H1 (cell line): ENCODE data around the gene LITAF. TPM values are rescaled to one million over a fixed set of nuclear protein-coding genes. Genes with fewer than 3 reads are reported as not detected.

Source experiments
- CTCF ChIA-PET: fragments of 300-600 bp; sonication (Branson Sonifier 250); formaldehyde crosslinking; loops from one replicate; lab custom pipeline; 2021; ENCODE audit not compliant: partially characterized antibody; lab: Charles Lee
- POLR2A ChIA-PET: fragments of 300-600 bp; sonication (Branson Sonifier 250); formaldehyde crosslinking; loops from one replicate; lab custom pipeline; 2021; ENCODE audit warnings: inconsistent platforms; ENCODE audit not compliant: partially characterized antibody; lab: Charles Lee
- DNase-seq, 2 experiments: peaks; one replicate each; pipeline versions ENCODE4 v3.0.0 to v3.0.0-alpha.2; 2010 to 2022; ENCODE audit warnings: low spot score in 2 of 2, low read depth in 1 of 2, mixed read lengths in 1 of 2
- FAIRE-seq: peaks from 2 replicates; lab custom pipeline; 2011; peaks lifted over from hg19 to GRCh38; lab: Jason Lieb, UNC
- H2AFZ ChIP-seq: 2 replicates; pipeline ENCODE4 v1.8.1; 2012; ENCODE audit warnings: low read length, inconsistent platforms
- H2AK5ac ChIP-seq: 2 replicates; pipeline ENCODE4 v1.6.1; 2013; ENCODE audit warnings: low read depth, low read length
- H2BK120ac ChIP-seq: replicated peaks from 2 replicates; pipeline ENCODE3; 2013; ENCODE audit warnings: low read depth, low read length, inconsistent platforms
- H2BK12ac ChIP-seq: 2 replicates; pipeline ENCODE4 v1.6.1; 2013; ENCODE audit warnings: low read depth, low read length
- H2BK15ac ChIP-seq: 2 replicates; pipeline ENCODE4 v1.6.1; 2013; ENCODE audit warnings: low read length
- H2BK20ac ChIP-seq: 2 replicates; pipeline ENCODE4 v1.6.1; 2013; ENCODE audit warnings: low read length
- H2BK5ac ChIP-seq: 2 replicates; pipeline ENCODE4 v1.6.1; 2013; ENCODE audit warnings: low read depth, low read length
- H3K14ac ChIP-seq: 2 replicates; pipeline ENCODE4 v1.6.1; 2013; ENCODE audit warnings: inconsistent platforms; ENCODE audit not compliant: insufficient read length
- H3K18ac ChIP-seq: 2 replicates; pipeline ENCODE4 v1.6.1; 2013; ENCODE audit warnings: low read length; ENCODE audit errors: extremely low read depth
- H3K23ac ChIP-seq: 2 replicates; pipeline ENCODE4 v1.6.1; 2013; ENCODE audit warnings: inconsistent platforms; ENCODE audit not compliant: insufficient read length
- H3K23me2 ChIP-seq: 2 replicates; pipeline ENCODE4 v1.6.1; 2013; ENCODE audit warnings: low read depth, low read length
- H3K27ac ChIP-seq: 2 replicates; pipeline ENCODE4 v1.6.1; 2011; ENCODE audit warnings: low read depth, low read length, inconsistent platforms
- H3K27me3 ChIP-seq, 4 experiments: replicated peaks in 1 of 4; 1 replicate in 1 of 4; 2 replicates in 3 of 4; pipeline versions ENCODE4 v1.6.1 to v1.8.1; 2011 to 2013; ENCODE audit warnings: low read length in 3 of 4, mild to moderate bottlenecking in 3 of 4, inconsistent platforms in 2 of 4, mixed read lengths in 2 of 4, moderate library complexity in 1 of 4; ENCODE audit not compliant: control insufficient read depth in 3 of 4, insufficient read depth in 3 of 4; ENCODE audit errors: extremely low read depth in 1 of 4
- H3K36me3 ChIP-seq, 4 experiments: 2 replicates each; pipeline versions ENCODE4 v1.6.1 to v1.8.1; 2011 to 2013; ENCODE audit warnings: mild to moderate bottlenecking in 4 of 4, low read length in 3 of 4, moderate library complexity in 2 of 4, control low read depth in 1 of 4, inconsistent platforms in 1 of 4; ENCODE audit not compliant: insufficient read depth in 4 of 4, control insufficient read depth in 2 of 4
- H3K4ac ChIP-seq: replicated peaks from 2 replicates; pipeline ENCODE3; 2013; ENCODE audit warnings: low read length, low read depth, mixed read lengths, inconsistent platforms; ENCODE audit not compliant: insufficient read length
- H3K4me1 ChIP-seq, 4 experiments: replicated peaks in 1 of 4; 1 replicate in 1 of 4; 2 replicates in 3 of 4; pipeline versions ENCODE4 v1.6.1 to v1.8.1; 2011 to 2013; ENCODE audit warnings: low read length in 3 of 4, inconsistent platforms in 2 of 4, mixed read lengths in 1 of 4; ENCODE audit not compliant: insufficient read depth in 4 of 4, control insufficient read depth in 3 of 4
- H3K4me2 ChIP-seq, 2 experiments: 2 replicates each; pipeline versions ENCODE4 v1.6.1 to v1.8.1; 2011 to 2013; ENCODE audit warnings: low read depth in 2 of 2, low read length in 2 of 2, control low read depth in 1 of 2, inconsistent platforms in 1 of 2, mild to moderate bottlenecking in 1 of 2; ENCODE audit not compliant: insufficient read depth in 1 of 2
- H3K4me3 ChIP-seq, 4 experiments: fragments of 200-600, 300-600 bp in 1 of 4; sonication (generic), shearing (Covaris generic), sonication (Bioruptor Twin) in 1 of 4; 2 replicates each; pipeline versions ENCODE4 v1.5.1 to v1.8.1; 2011 to 2016; ENCODE audit warnings: low read length in 4 of 4, low read depth in 3 of 4, control low read depth in 2 of 4, inconsistent platforms in 2 of 4, mild to moderate bottlenecking in 2 of 4, mixed read lengths in 1 of 4, moderate library complexity in 1 of 4; ENCODE audit not compliant: insufficient read depth in 2 of 4; ENCODE audit errors: extremely low read depth in 1 of 4
- H3K56ac ChIP-seq: replicated peaks from 2 replicates; pipeline ENCODE3; 2013; ENCODE audit warnings: low read depth, mild to moderate bottlenecking, mixed read lengths, low read length, inconsistent platforms; ENCODE audit not compliant: insufficient read length
- H3K79me1 ChIP-seq: 2 replicates; pipeline ENCODE4 v1.6.1; 2013; ENCODE audit warnings: low read depth, low read length, control low read depth
- H3K79me2 ChIP-seq, 2 experiments: 2 replicates each; pipeline versions ENCODE4 v1.6.1 to v1.8.1; 2012 to 2013; ENCODE audit warnings: low read length in 2 of 2, mild to moderate bottlenecking in 2 of 2, inconsistent platforms in 1 of 2; ENCODE audit not compliant: insufficient read depth in 2 of 2, control insufficient read depth in 1 of 2
- H3K9ac ChIP-seq, 4 experiments: replicated peaks in 1 of 4; 1 replicate in 1 of 4; 2 replicates in 3 of 4; pipeline versions ENCODE4 v1.6.1 to v1.8.1; 2011 to 2013; ENCODE audit warnings: low read depth in 3 of 4, low read length in 3 of 4, control low read depth in 2 of 4, mild to moderate bottlenecking in 2 of 4, moderate library complexity in 2 of 4, inconsistent platforms in 1 of 4; ENCODE audit errors: extremely low read depth in 1 of 4
- H3K9me3 ChIP-seq, 2 experiments: 2 replicates each; pipeline versions ENCODE4 v1.6.1 to v1.8.1; 2012 to 2013; ENCODE audit warnings: mild to moderate bottlenecking in 2 of 2, moderate library complexity in 2 of 2, control low read depth in 1 of 2, inconsistent platforms in 1 of 2, low read depth in 1 of 2, low read length in 1 of 2, mixed read lengths in 1 of 2; ENCODE audit not compliant: insufficient read depth in 2 of 2
- H4K20me1 ChIP-seq, 2 experiments: replicated peaks in 1 of 2; 2 replicates each; pipeline versions ENCODE3 to v1.8.1; 2011 to 2013; ENCODE audit warnings: inconsistent platforms in 2 of 2, low read length in 2 of 2, mild to moderate bottlenecking in 1 of 2; ENCODE audit not compliant: insufficient read depth in 2 of 2, control insufficient read depth in 1 of 2
- H4K5ac ChIP-seq: 2 replicates; pipeline ENCODE4 v1.6.1; 2013; ENCODE audit warnings: low read length, low read depth, mixed read lengths, inconsistent platforms; ENCODE audit not compliant: insufficient read length
- H4K8ac ChIP-seq: 2 replicates; pipeline ENCODE4 v1.8.0; 2013; ENCODE audit warnings: mild to moderate bottlenecking, moderate library complexity, low read length, inconsistent platforms; ENCODE audit not compliant: insufficient read depth; ENCODE audit errors: extremely low read depth
- H4K91ac ChIP-seq: replicated peaks from 2 replicates; pipeline ENCODE3; 2013; ENCODE audit warnings: low read length, mixed read lengths, inconsistent platforms; ENCODE audit not compliant: insufficient read length
- BRCA1 ChIP-seq: IDR thresholded peaks from 2 replicates; pipeline ENCODE4 v1.6.1; 2012; ENCODE audit warnings: low read depth, low read length, improper control_type of control experiment
- HDAC2 ChIP-seq, 2 experiments: fragments of 300-600 bp in 1 of 2; sonication (generic) in 1 of 2; IDR thresholded peaks; 2 replicates each; pipeline ENCODE4 v1.6.1; 2011 to 2012; ENCODE audit warnings: low read depth in 2 of 2, low read length in 2 of 2, mild to moderate bottlenecking in 2 of 2, moderate library complexity in 2 of 2, borderline replicate concordance in 1 of 2, inconsistent platforms in 1 of 2
- JUND ChIP-seq: IDR thresholded peaks from 2 replicates; pipeline ENCODE4 v1.6.1; 2011; ENCODE audit warnings: mild to moderate bottlenecking, improper control_type of control experiment, low read length
- KDM4A ChIP-seq: IDR thresholded peaks from one replicate; pipeline ENCODE4 v1.7.1; 2012; ENCODE audit warnings: low read depth, mild to moderate bottlenecking, moderate library complexity, low read length, inconsistent platforms; ENCODE audit not compliant: severe bottlenecking
- TAF1 ChIP-seq: IDR thresholded peaks from 2 replicates; pipeline ENCODE4 v1.6.1; 2011; ENCODE audit warnings: mild to moderate bottlenecking, low read depth, low read length
- TBP ChIP-seq: IDR thresholded peaks from 2 replicates; pipeline ENCODE4 v1.6.1; 2011; ENCODE audit warnings: low read depth, low read length, improper control_type of control experiment
- WGBS, 2 experiments: shearing (Covaris generic) in 1 of 2; methylation state at CpG; one replicate each; pipeline versions ENCODE4 v1.1.6 to v1.1.7; 2013 to 2015; ENCODE audit warnings: low lambda C conversion rate in 2 of 2, mixed read lengths in 2 of 2, inconsistent platforms in 1 of 2, low coverage in 1 of 2, missing lambda C conversion rate in 1 of 2; ENCODE audit not compliant: insufficient replicate concordance in 2 of 2, insufficient coverage in 1 of 2, insufficient read length in 1 of 2; ENCODE audit errors: extremely low coverage in 1 of 2, missing lambda C conversion rate in 1 of 2; 5-methylcytosine and 5-hydroxymethylcytosine counted together
- polyA plus RNA-seq, 7 experiments: library from polyadenylated mRNA; depleted of rRNA in 3 of 7; stranded (reverse) in 5 of 7; unstranded in 2 of 7; fragments of >200 nt in 5 of 7; fragments of 200-250 nt in 2 of 7; gene quantifications; 1 replicate in 5 of 7; 2 replicates in 1 of 7; 4 replicates in 1 of 7; pipeline versions ENCODE4 v1.2.1 to v1.2.3, GENCODE V29; 2011 to 2013; ENCODE audit warnings: missing spikeins in 2 of 7, mixed read lengths in 2 of 7
- total RNA-seq: library from RNA; stranded (reverse); fragmentation: NEBNext Ultra II Directional; extraction: Animal tissue kit (Norgen Biotek cat#: 25700); gene quantifications from 2 replicates; pipeline ENCODE4 v1.2.1, GENCODE V29; 2021
- TF ChIP-seq, protein P1 (sequence below): IDR thresholded peaks from 2 replicates; pipeline ENCODE4 v1.6.1; 2011; ENCODE audit warnings: low read length, improper control_type of control experiment

Gene LITAF
- total and polyA plus RNA-seq, 2 of the 8 experiments (the other 6 are each of a cell fraction or from before 2014, with no cell fraction given), result 165 to 205 TPM

GRCh38 chr16:11514283-11514682 is 72.4 kb downstream of the LITAF start:
- Histone ChIP-seq H3K23me2 (no peaks in the 10 kb centered on the region; the same call in 1 of the 2 replicates), H4K91ac (peak overlapping the region; percentile 46), H3K56ac (no peak overlapping the region), H3K4ac (no peak overlapping the region), H2BK12ac (peak overlapping the region; percentile 17; the same call in 1 of the 2 replicates), H2AK5ac (peak overlapping the region; percentile 56; the same call in 1 of the 2 replicates), H4K5ac (peak overlapping the region; percentile 7), H3K23ac (no peak overlapping the region), H3K36me3 (no peaks in the 10 kb centered on the region), H3K79me2 (no peaks in the 10 kb centered on the region), H4K8ac (peak overlapping the region; percentile 87; the same call in 1 of the 2 replicates), H4K20me1 (no peaks in the 10 kb centered on the region), H2BK5ac (peak overlapping the region; percentile 85; the same call in 1 of the 2 replicates), H3K27ac (no peak overlapping the region), H3K4me1 (peaks cover 0 to 13% (median 4%) of the 10 kb centered on the region in 4 experiments; a peak in 5 of 7 replicates), H3K18ac (no peak overlapping the region; the same call in 1 of the 2 replicates), H3K4me2 (no peak overlapping the region), H2BK15ac (peak overlapping the region; percentile 61), H2AFZ (no peak overlapping the region), H3K27me3 (no peaks in the 10 kb centered on the region), H3K14ac (no peak overlapping the region), H3K9ac (no peak overlapping the region), H3K4me3 (no peak overlapping the region), H3K9me3 (no peaks in the 10 kb centered on the region), H2BK120ac (peak overlapping the region; percentile 43)
- CTCF ChIA-PET, result interaction anchor here (0.9 to 1.1 kb wide), 3 partner anchors 9 to 126 kb away, joined by 3 to 5 read pairs (median 4); no protein-coding TSS in a partner anchor
- WGBS, 2 experiments, result 88% methylated on average over 14 of the region's 14 CpGs; no CpG with 5 or more reads in 1 of the 2 experiments
- DNase-seq (no peak), FAIRE-seq (no peak)
- TF ChIP-seq TBP (no peak), BRCA1 (no peak), JUND (no peak), HDAC2 (IDR thresholded peaks at IDR 0.05; ENCODE audit: borderline replicate concordance in 1 of 2, low read depth in 2 of 2, low read length in 2 of 2) (no peak), KDM4A (no peak), TAF1 (no peak)
- TF ChIP-seq, protein P1, sequence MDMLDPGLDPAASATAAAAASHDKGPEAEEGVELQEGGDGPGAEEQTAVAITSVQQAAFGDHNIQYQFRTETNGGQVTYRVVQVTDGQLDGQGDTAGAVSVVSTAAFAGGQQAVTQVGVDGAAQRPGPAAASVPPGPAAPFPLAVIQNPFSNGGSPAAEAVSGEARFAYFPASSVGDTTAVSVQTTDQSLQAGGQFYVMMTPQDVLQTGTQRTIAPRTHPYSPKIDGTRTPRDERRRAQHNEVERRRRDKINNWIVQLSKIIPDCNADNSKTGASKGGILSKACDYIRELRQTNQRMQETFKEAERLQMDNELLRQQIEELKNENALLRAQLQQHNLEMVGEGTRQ, result no peak
- TF ChIP-seq, all 59 proteins: peak for 0
- Histone ChIP-seq H3K79me1 (no peaks in the 10 kb centered on the region), H2BK20ac (no peak overlapping the region)
- POLR2A ChIA-PET, result interaction anchor here (1.2 to 1.8 kb wide), 2 partner anchors 13 to 14 kb away, joined by 4 to 6 read pairs; no protein-coding TSS in a partner anchor
